ENCODE measurements around the gene TDO2.

Gene TDO2

DNA sequence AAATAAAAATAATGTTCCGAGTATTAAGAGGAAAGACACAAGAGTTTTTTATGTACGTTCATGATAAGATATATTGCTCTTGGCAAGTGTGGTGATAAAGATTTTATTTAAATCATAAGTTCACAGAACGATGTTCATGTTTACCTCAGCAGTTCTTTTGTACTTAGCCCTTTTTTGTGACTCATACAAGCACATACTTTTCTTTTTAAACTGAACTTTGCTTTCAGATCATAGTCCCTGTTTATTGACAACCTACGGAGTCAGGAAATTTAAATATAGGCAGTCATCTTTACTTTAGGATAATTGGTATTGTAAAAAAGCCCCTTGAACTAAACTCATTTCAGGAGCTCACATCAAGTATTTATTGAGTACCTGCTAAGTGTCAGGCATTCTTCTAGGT, 51.4 kb downstream of the TDO2 start:
- DNase-seq: no peak

DNA sequence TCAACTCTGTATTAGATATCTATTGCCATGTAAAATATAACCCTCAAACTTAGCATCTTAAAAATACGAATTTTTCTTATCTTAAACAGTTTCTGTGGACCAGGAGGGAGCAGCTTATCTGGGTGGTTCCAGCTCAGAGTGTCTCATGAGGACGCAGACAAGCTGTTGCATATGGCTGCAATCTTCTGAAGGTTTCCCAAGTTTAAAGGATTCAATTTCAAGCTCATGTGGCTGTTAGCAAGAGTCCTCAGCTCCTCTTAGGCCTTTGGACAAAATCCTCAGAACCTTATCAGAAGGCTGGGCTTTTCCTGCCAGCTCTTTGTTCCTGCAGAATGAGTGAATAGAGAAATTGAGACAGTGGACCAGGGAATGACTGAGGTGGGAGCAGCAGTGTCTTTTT, 53.0 kb downstream of the TDO2 start:
- no peak for DNase-seq

GRCh38 chr4:155959417-155959816, 55.9 kb downstream of the TDO2 start:
- no peak for DNase-seq

DNA sequence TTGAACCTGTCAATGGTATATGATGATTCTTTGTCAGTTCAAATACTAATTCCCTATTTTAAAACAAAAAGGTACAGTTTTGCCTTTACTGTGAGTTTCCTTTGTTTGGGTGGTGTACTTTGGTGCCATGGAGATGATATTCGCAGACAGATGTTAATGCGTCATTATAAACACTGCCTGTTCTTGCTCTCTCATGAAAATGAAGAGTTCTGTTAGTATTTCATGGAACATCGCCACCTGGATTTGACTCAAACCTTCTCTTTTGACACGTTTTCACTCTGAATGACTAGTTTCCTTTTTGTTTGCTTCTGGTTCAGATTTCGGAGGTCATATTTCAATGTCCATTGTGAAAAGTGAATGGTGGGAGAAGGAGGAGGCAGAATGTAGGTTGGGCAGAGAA, 57.0 kb downstream of the TDO2 start:
- DNase-seq: no peak

DNA sequence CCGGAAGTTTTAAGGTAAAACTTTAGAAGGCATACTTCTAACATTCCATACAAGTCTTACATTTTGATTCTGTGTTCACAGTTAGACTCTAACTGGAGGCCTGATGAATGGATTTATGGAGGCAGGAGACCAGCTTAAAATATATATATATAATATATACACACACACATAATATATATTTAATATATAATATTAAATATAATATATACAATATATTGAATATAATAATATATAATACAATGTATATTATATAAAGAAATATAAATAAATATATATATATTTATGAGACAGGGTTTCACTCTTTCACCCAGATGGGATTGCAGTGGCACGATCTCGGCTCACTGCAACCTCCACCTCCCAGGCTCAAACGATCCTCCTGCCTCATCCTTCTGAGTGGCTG, 58.1 kb downstream of the TDO2 start:
- no peak for DNase-seq

DNA sequence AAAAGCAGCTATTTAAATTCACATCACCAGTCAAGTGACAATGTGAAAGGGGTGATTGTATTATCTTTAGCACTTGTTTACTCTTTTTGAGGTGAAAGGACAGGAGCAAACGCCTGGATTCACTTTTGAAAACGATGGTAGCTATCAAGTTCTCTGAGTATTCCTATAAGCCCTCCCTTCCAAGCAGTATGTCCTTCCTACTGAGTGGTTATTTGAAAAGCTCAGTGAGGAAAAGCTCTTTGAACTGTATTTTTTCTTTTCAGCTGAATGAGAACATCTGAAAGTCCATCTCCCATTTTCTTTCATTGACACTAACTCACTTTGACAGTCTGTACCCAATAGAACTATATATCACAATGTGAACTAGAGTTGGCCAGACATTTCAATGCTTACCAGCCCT, 59.3 kb downstream of the TDO2 start:
- DNase-seq: no peak

GRCh38 chr4:155964016-155964891, 60.8 kb downstream of the TDO2 start:
- no peak for DNase-seq

- no peak for DNase-seq
Measured at GRCh38 chr4:155966171-155966570, 62.7 kb downstream of the TDO2 start.

DNA sequence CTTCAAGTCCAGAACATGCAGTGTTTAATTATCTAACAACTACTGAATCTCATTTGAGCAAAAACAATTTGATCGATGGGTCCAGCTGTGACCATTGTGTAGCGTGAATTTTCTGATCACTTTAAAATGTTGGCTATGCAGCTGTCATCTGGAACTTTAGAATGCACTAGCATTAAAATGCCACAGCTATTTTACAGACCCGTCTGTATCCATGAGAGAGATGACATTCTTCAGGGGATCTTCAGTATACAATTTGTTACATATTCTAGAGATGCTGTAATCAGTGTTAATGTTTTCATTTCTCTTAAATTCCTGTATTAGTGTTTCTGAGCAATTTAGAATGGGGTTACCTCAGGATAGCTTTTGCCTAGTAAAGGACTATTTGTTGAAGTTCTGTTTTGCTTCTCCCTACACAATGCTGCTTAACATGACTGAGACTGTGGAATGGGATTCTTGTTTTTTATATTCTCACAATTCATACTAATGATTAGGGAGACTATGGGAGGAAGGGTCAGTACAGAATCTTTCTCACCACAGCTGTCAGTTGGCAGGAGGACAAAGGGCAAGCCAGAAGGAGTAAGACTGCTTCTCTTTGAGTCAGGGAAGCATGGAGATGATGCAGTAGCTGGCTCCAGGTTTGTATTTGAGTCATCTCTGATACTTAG, 63.4 kb downstream of the TDO2 start:
- DNase-seq: no peak
